GM10847 (cell line): ENCODE measurements around the gene NOS1AP.

Experiments used
- POLR2A ChIP-seq: IDR thresholded peaks from 2 replicates; pipeline ENCODE4 v1.6.1; 2011; ENCODE audit not compliant: insufficient read length; ENCODE audit errors: extremely low read depth

NOS1AP gene

DNA sequence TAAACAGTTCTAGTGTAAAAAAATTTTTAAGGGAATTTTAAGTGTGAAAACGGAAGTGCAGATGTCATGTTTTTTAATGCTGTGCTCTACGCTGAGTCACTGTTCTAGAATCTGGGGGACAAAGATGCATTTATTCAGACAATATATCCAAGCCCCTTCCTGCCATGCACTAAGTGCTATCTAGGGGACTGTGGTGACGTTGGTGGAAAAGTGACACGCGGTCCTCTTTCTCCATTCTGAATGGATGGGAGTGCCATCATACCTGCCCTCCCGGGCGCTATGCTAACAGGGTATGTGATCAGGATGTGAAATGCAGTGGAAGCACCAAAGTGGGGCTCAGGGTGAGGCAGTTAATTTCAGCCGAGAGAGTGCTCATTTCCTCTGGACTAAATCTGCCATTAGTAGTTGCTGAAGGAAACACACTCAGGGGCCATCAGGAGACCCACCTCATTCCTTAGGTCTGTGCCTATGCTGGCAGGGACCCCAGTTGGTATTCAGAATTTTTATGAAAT is 318.6 kb downstream of the NOS1AP start:
- TF ChIP-seq POLR2A, result no peak

DNA sequence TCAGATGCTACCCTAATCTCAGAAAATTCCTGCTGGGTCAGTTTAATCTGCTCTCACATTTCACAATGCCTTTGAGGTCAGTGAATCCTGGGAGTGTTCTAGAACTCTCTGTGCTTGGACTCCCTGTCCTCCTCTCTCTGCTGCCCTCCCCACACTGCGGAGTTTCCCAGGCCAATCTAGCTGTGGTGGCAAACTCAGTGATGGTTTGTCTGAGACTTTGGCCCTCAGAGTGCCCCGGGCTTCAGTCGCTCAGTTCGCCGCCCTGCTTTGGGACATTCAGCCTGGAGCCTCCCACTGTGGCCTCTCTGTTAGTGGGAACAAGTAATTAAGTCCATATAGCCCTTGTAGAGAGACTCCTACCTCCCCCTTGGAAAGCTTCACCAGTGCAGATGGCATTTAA is 319.1 kb downstream of the NOS1AP start:
- no peak for TF ChIP-seq POLR2A

DNA sequence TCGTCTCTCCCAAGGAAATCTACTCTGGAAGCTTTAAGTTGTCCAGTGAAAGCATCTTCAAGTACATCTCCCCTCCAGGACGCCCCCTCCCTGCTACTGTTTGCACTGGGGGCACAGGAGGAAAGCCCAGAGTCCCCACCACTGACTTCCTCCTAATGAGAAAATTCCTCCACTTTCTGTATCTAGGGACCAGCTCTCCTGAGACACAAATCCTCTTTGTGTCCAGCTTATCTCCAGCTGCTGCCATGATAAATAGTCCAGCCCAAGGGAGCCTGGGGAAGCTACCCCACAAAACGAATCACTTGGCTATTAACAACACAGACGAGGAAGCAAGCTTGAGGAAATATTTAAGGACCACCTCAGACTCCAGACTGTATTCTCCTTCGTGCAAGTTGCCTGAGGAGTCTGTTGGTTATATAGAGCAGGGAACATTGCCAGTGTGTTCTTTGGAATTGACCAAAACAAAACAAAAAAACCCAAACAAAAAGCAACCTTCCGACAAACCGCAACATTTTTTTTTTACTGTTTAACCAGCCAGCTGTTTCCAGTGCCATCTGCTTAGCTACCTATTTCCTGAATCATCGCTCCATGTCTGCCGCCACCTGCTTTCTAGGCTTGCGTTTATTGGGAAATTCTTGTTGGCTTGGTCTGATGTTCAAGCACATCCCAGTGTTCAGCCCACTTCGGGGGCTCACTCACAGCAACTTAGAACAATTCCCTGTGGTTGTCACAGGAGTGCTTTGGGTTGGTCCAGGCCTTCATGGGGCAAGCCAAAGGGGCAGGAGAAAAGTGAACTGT is 319.7 kb downstream of the NOS1AP start:
- TF ChIP-seq POLR2A, result no peak

DNA sequence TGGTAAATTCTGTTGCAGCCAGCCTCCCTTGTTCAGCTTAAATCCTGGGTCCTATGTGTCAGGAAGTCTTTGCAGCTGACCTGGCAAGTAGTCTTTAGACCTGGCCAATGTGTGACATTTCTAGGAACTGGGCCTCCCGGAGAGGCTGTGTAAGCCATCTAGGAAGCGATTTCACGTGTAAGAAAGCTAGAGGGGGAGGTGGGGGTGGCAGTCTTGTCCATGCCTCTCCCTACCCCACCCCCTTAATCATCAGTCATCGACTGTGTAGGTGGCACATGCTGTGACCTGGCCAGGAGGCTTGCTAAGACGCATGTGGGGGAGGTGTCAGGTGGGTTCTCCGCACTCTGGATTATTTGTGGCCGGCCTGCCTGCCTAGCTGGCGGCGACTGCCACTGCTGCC is 320.5 kb downstream of the NOS1AP start:
- TF ChIP-seq POLR2A, result no peak

DNA sequence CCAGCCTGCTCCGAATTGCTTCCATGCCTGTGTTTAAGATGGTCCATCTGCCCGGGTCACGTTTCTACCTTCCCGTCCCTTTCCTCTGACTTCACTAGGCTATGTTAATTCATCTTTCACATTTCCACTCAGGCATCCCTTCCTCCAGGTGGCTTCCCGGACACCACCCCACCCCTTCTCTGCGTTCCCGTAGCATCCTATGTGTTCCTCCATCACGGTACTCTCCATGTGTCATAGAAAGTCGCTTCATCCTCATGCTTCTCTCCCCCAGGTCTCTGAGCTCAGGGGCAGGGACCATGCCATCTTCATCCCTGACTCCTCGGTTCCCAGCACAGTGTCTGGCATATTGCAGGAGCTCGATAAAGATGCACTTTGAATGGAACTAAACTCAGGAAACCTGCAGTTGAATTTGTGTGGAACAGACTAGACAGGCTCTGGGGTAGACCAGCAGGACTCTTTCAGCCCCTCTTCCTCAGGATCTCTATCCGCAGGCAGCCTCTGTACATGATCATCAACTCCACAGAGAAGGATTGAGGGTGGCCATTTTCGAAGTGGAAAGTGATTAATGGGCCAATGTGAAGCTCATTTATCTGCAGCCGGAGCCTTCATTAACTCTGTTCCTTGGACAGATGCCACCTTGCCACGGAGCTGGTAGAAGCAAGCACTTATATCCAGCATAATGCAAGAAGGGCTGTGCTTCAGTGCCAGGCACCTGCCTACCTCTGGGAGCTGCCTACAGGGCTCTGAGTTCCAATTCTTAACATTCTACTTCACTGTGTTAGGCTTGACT is 321.1 kb downstream of the NOS1AP start:
- TF ChIP-seq POLR2A, result no peak

DNA sequence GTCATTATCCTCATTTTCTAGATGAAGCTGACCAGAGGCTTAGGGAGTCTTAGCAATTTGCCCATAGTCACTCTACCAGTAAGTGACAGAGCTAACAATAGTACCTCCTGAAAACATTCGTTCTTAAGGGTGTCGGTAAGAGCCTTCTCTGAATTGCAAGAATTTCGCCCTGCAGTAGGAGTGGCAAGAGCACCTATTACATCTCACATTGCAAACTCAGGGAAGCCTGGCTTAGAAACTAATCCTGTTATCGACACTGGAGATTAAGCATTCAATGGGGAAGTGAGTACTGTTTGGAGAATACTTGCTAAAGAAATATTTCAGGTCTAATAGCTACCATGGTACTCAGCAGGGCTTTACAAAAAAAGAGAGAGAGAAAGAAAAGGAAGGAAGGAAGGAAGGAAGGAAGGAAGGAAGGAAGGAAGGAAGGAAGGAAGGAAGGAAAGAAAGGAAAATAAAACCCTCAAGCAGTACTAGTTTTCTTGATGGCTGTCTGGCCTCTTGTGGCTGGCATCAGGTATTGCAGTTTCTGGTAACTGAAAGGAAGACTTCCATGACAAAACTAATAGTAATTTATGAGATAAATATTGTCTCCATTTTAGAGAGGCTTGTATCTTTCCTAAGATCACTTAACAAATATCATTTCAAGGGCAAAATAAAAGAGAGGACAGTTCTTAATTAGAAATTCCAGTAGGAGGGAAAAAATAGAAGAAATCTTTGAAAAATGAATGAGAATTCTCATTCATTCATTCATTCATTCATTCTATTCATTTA is 322.5 kb downstream of the NOS1AP start:
- no peak for TF ChIP-seq POLR2A

DNA sequence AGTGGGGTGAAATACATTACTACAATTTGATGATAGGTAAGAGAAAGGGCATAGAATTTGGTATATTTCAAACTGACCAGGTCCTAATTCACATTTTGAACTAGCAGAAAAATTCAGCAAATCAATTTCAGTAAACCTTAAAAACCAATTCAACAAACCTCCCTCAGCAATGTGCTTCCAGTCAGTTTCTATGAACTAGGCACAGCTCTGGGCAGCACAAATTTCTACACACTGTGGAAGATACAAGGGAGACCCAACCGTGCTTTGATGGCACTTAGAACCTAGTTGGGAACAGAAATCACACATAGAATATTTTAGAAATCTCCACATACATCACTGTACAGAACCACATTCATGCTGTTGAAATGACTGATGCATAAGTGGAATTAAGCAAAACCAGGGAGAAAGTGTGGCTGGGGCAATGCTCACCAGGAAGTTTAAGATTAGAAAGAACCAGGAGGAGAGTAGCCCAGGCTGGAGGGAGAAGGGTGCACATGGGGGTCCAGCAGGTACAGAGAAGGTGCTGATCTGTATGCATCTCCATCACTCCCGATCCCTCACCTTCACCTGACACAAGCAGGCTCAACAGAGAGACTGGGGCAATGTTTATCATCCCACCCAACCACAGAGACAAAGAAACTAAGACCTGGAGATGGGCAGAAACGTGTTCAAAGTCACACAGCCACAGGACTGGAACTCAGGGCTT is 326.9 kb downstream of the NOS1AP start:
- no peak for TF ChIP-seq POLR2A

DNA sequence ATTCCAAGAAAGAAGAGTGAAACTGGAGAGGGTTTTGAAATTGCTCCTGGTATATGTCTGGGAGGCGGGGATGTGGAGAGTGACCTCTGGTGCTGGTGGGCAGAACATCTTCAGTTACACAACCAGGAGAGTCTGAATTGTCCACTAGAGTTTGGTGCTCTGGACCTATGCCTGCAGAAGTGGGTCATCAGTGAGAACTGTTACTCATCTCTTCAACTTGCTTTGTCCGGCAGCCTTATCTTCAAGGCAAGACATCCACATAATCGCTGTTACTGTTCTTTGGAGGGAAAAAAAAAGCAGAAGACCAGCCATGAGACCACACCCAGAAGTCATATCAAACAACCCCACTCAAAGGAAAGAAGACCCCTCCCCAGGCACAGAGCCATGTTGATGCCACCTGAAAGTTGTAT is 327.6 kb downstream of the NOS1AP start:
- TF ChIP-seq POLR2A, result no peak

DNA sequence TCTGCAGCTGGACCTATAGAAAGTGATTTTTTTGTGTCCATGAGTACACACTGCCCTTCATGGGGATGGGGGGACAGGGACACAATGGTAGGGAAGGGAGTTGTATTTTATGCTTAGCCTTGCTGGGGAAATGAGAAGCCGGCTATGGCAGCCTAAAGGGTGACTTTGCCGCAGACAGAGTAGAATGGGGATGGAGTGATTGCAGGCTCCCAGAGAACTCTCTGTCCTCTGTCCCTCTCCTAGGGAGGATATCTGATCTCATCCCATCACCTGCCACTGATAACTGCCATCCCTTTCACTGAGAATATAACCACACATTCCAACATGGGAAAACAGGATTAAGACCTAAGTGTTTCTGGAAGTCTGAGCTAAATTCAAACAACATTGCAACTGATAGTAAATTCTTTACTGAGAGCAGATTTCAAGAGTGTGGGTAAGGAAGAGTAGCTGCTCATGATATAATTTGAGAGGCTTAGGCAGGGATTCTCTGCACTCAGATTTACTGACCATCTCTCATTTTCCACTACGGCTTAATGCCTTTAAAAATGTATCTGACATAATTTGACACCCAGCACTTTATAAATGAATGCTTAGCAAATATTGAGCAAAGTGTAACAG is 328.6 kb downstream of the NOS1AP start:
- TF ChIP-seq POLR2A, result no peak

DNA sequence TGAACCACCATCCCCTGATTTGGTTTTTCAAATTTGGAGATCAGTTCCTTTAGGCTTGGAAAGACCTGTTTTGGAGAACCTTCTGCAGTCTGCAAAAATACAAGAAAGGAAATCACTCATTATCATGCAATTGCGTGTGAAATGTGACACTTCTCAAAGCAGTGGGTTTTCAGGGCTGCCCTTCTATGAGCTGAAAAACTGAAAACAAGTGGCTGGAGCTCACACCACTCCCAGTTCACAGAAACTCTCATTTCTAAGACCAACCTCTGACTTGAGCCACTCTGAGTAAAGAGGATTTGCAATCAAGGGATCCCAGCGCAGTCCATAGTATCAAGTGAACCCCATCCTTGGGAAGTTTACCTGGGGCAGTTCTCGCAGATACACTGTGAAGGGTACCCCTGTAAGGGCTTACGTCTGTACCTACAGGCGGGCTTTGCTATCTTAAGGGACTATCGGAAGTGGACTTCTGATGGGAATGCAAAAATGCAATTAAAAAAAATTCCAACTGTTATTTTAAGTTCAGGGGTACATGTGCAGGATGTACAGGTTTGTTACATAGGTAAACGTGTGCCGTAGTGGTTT is 329.6 kb downstream of the NOS1AP start:
- TF ChIP-seq POLR2A, result no peak

DNA sequence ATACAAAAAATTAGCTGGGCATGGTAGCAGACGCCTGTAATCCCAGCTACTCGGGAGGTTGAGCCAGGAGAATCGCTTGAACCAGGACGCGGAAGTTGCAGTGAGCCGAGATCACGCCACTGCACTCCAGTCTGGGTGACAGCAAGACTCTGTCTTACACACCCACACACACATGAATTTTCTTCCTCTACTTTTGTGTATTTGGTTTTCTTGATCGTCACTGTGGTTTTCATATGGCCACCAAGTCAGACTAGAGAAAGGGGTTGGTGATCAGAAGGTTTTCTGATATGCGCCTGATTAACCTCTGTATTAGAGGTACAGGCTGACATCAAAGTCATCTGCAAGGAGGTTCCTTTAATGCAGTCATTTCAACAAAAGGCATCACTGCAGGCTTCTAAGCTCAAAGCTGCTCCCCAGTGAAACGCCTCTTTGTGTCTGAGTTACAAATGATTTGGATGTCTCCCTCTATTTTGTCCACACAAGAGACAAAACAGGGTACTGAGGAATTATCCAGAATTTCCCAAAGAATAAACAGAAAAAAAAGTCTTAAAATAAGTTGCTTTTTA is 331.4 kb downstream of the NOS1AP start:
- TF ChIP-seq POLR2A, result no peak

DNA sequence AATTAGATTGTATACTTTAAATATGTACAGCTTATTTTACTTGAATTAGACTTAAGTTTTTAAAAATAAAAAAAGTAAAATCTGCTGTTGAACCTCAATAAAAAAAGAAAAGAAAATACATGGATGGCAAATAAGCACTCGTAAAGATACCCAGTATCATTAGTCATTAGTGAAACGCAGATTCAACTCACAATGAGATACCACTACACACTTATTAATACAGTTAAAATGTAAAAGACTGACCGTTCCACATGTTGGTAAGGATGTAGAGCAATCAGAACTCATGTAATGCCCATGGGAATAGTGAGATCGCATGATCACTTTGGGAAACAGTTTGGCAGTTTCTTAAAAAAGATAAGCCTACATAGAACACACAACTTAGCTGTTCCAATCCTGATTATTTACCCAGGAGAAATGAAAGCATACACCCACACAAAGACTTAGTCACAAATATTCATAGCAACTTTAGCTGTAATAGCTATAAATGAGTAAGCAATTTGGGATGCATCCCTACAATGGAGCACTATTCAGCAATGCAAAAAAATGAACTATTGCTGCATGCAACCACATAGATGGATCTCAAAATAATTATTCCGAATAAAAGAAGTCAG is 335.2 kb downstream of the NOS1AP start:
- TF ChIP-seq POLR2A, result no peak

DNA sequence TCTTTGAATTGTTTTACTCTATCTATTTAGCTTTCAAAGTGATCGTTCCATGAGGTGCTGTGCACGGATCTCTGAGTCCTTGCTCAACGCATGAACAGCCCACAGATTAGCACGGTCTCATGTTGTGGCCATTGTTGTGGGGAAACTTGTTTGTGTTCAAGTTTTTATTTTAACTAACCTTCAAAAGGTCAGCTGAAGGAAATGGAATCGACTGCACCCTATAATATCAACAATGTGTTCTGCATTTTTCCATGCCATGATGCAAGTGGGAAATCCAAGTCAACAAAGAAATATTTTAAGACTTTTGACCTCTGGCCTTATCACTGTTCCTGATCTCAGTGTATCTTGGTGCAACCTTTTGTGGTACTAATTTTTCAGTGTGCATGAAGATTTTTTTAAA is 336.3 kb downstream of the NOS1AP start:
- TF ChIP-seq POLR2A, result no peak
